IMR-90 (cell line): ENCODE measurements around the gene GARIN5A.

Experiments used
- BHLHE40 ChIP-seq: fragments of 150-350 bp; IDR thresholded peaks from 2 replicates; pipeline ENCODE4 v1.6.1; 2016; ENCODE audit warnings: mild to moderate bottlenecking, low read depth, low read length
- CTCF ChIP-seq: conservative IDR thresholded peaks from 2 replicates; pipeline ENCODE4 v1.5.1; 2012; ENCODE audit warnings: mild to moderate bottlenecking, low read depth, low read length, improper control_type of control experiment
- MAZ ChIP-seq: IDR thresholded peaks from 2 replicates; pipeline ENCODE4 v1.6.1; 2012; ENCODE audit warnings: low read depth, mild to moderate bottlenecking, low read length, improper control_type of control experiment, moderate library complexity, borderline replicate concordance
- POLR2A ChIP-seq: IDR thresholded peaks from 2 replicates; pipeline ENCODE4 v1.6.1; 2012; ENCODE audit warnings: mild to moderate bottlenecking, low read depth, low read length
- RAD21 ChIP-seq: IDR thresholded peaks from 2 replicates; pipeline ENCODE4 v1.6.1; 2012; ENCODE audit warnings: low read length, improper control_type of control experiment
- SMC3 ChIP-seq: fragments of 150-350 bp; IDR thresholded peaks from 2 replicates; pipeline ENCODE4 v1.6.1; 2016; ENCODE audit warnings: low read depth, mild to moderate bottlenecking, antibody characterized with exemption, low read length, moderate library complexity

GRCh38 chr19:50490411-50490811, 13.8 kb upstream of the GARIN5A start:
- TF ChIP-seq CTCF (no peak), SMC3 (no peak), MAZ (no peak), POLR2A (no peak), BHLHE40 (no peak), RAD21 (no peak)
